ENCODE results near the gene BLTP2.

Gene BLTP2

GRCh38 chr17:28624148-28624547, 20.8 kb downstream of the BLTP2 start:
- Histone ChIP-seq H3K4me3 (ENCODE audit: insufficient read length, low read depth) (no peak overlapping the region), H3K9ac (ENCODE audit: insufficient read length, low read depth) (no peak overlapping the region), H3K4me1 (ENCODE audit: insufficient read depth, insufficient read length) (no peaks in the 10 kb centered on the region), H3K36me3 (ENCODE audit: insufficient read depth, insufficient read length, low read length) (peaks cover 91% of the 10 kb centered on the region), H3K27me3 (ENCODE audit: insufficient read depth, insufficient read length) (no peaks in the 10 kb centered on the region), H3K9me3 (ENCODE audit: insufficient read depth, low read length) (no peaks in the 10 kb centered on the region)
- TF ChIP-seq YY1 (IDR thresholded peaks at IDR 0.05; ENCODE audit: insufficient read depth, insufficient read length), result no peak
- no peak for TF ChIP-seq SUZ12 (IDR thresholded peaks at IDR 0.05; ENCODE audit: extremely low read depth, insufficient read depth, insufficient read length)
- no peak for TF ChIP-seq ZNF274 (IDR thresholded peaks at IDR 0.05; ENCODE audit: low read depth, low read length)
- DNase-seq (ENCODE audit: low read depth, low spot score), result no peak

- Histone ChIP-seq H3K4me1 (ENCODE audit: insufficient read depth, insufficient read length) (no peaks in the 10 kb centered on the region), H3K36me3 (ENCODE audit: insufficient read depth, insufficient read length, low read length) (peaks cover 91% of the 10 kb centered on the region), H3K27me3 (ENCODE audit: insufficient read depth, insufficient read length) (no peaks in the 10 kb centered on the region), H3K9ac (ENCODE audit: insufficient read length, low read depth) (no peak overlapping the region), H3K9me3 (ENCODE audit: insufficient read depth, low read length) (no peaks in the 10 kb centered on the region), H3K4me3 (ENCODE audit: insufficient read length, low read depth) (no peak overlapping the region)
- no peak for DNase-seq (ENCODE audit: low read depth, low spot score)
- no peak for TF ChIP-seq SUZ12 (IDR thresholded peaks at IDR 0.05; ENCODE audit: extremely low read depth, insufficient read depth, insufficient read length)
- no peak for TF ChIP-seq YY1 (IDR thresholded peaks at IDR 0.05; ENCODE audit: insufficient read depth, insufficient read length)
- no peak for TF ChIP-seq ZNF274 (IDR thresholded peaks at IDR 0.05; ENCODE audit: low read depth, low read length)
Observed at GRCh38 chr17:28623696-28624095, 21.3 kb downstream of the BLTP2 start.

GRCh38 chr17:28622186-28622585, 22.8 kb downstream of the BLTP2 start:
- TF ChIP-seq SUZ12 (IDR thresholded peaks at IDR 0.05; ENCODE audit: extremely low read depth, insufficient read depth, insufficient read length), result no peak
- no peak for TF ChIP-seq YY1 (IDR thresholded peaks at IDR 0.05; ENCODE audit: insufficient read depth, insufficient read length)
- TF ChIP-seq ZNF274 (IDR thresholded peaks at IDR 0.05; ENCODE audit: low read depth, low read length), result no peak
- no peak for DNase-seq (ENCODE audit: low read depth, low spot score)
- Histone ChIP-seq H3K27me3 (ENCODE audit: insufficient read depth, insufficient read length) (no peaks in the 10 kb centered on the region), H3K9ac (ENCODE audit: insufficient read length, low read depth) (no peak overlapping the region), H3K9me3 (ENCODE audit: insufficient read depth, low read length) (no peaks in the 10 kb centered on the region), H3K36me3 (ENCODE audit: insufficient read depth, insufficient read length, low read length) (peaks cover 91% of the 10 kb centered on the region), H3K4me1 (ENCODE audit: insufficient read depth, insufficient read length) (no peaks in the 10 kb centered on the region), H3K4me3 (ENCODE audit: insufficient read length, low read depth) (no peak overlapping the region)

DNA sequence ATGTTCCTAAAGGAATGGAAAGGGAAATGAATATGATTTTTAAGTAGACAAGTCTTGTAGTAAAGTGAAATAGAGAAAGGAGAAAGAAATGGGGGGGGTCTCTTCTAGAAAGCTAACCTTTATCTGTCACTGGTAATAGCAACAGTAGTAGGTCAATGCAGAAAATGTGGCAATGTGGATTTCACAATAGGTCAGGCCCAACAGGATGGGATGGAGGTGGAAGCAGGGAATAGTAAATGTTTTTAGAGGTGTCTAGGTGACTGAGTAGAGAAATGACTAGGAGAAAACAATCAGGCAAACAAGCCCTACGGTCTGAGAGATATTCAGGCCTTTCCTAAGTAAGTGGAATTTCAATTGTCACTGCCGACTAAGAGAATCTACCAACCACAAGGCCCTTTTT, 24.9 kb downstream of the BLTP2 start:
- Histone ChIP-seq H3K27me3 (ENCODE audit: insufficient read depth, insufficient read length) (no peaks in the 10 kb centered on the region), H3K4me3 (ENCODE audit: insufficient read length, low read depth) (no peak overlapping the region), H3K36me3 (ENCODE audit: insufficient read depth, insufficient read length, low read length) (peaks cover 93% of the 10 kb centered on the region), H3K4me1 (ENCODE audit: insufficient read depth, insufficient read length) (no peaks in the 10 kb centered on the region), H3K9ac (ENCODE audit: insufficient read length, low read depth) (no peak overlapping the region), H3K9me3 (ENCODE audit: insufficient read depth, low read length) (no peaks in the 10 kb centered on the region)
- TF ChIP-seq YY1 (IDR thresholded peaks at IDR 0.05; ENCODE audit: insufficient read depth, insufficient read length) (no peak), ZNF274 (IDR thresholded peaks at IDR 0.05; ENCODE audit: low read depth, low read length) (no peak), SUZ12 (IDR thresholded peaks at IDR 0.05; ENCODE audit: extremely low read depth, insufficient read depth, insufficient read length) (no peak)
- DNase-seq (ENCODE audit: low read depth, low spot score), result no peak

- TF ChIP-seq YY1 (IDR thresholded peaks at IDR 0.05; ENCODE audit: insufficient read depth, insufficient read length) (no peak), ZNF274 (IDR thresholded peaks at IDR 0.05; ENCODE audit: low read depth, low read length) (no peak), SUZ12 (IDR thresholded peaks at IDR 0.05; ENCODE audit: extremely low read depth, insufficient read depth, insufficient read length) (no peak)
- Histone ChIP-seq H3K36me3 (ENCODE audit: insufficient read depth, insufficient read length, low read length) (peaks cover 93% of the 10 kb centered on the region), H3K4me3 (ENCODE audit: insufficient read length, low read depth) (no peak overlapping the region), H3K9me3 (ENCODE audit: insufficient read depth, low read length) (no peaks in the 10 kb centered on the region), H3K9ac (ENCODE audit: insufficient read length, low read depth) (no peak overlapping the region), H3K27me3 (ENCODE audit: insufficient read depth, insufficient read length) (no peaks in the 10 kb centered on the region), H3K4me1 (ENCODE audit: insufficient read depth, insufficient read length) (peaks cover 3% of the 10 kb centered on the region)
- no peak for DNase-seq (ENCODE audit: low read depth, low spot score)
Observed at GRCh38 chr17:28618464-28618863, 26.5 kb downstream of the BLTP2 start.

DNA sequence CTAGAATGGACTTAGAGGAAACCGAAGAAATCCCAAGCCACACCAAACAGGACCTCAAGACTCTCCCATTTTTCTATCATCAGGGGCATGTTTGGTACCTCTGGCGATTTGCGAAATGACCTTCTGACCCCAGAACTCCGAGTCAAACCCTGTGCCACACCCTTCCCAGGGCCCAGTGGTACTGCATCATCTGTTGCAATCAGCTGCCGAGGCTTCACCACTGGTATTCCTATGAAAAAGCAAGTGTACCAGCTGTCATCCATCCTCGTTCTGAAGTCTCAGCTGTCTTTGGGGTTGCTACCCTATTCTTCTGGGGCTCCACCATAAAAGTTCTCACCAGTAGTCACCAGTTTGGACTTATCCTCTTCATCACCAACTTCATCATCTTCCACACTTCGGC, 28.7 kb downstream of the BLTP2 start:
- TF ChIP-seq YY1 (IDR thresholded peaks at IDR 0.05; ENCODE audit: insufficient read depth, insufficient read length), result no peak
- no peak for TF ChIP-seq SUZ12 (IDR thresholded peaks at IDR 0.05; ENCODE audit: extremely low read depth, insufficient read depth, insufficient read length)
- no peak for TF ChIP-seq ZNF274 (IDR thresholded peaks at IDR 0.05; ENCODE audit: low read depth, low read length)
- H3K4me3 ChIP-seq (ENCODE audit: insufficient read length, low read depth), result no peak overlapping the region
- peaks cover 94% of the 10 kb centered on the region for H3K36me3 ChIP-seq (ENCODE audit: insufficient read depth, insufficient read length, low read length)
- no peaks in the 10 kb centered on the region for H3K9me3 ChIP-seq (ENCODE audit: insufficient read depth, low read length)
- H3K9ac ChIP-seq (ENCODE audit: insufficient read length, low read depth), result no peak overlapping the region
- no peak for DNase-seq (ENCODE audit: low read depth, low spot score)
- no peaks in the 10 kb centered on the region for H3K27me3 ChIP-seq (ENCODE audit: insufficient read depth, insufficient read length)
- peaks cover 3% of the 10 kb centered on the region for H3K4me1 ChIP-seq (ENCODE audit: insufficient read depth, insufficient read length)

DNA sequence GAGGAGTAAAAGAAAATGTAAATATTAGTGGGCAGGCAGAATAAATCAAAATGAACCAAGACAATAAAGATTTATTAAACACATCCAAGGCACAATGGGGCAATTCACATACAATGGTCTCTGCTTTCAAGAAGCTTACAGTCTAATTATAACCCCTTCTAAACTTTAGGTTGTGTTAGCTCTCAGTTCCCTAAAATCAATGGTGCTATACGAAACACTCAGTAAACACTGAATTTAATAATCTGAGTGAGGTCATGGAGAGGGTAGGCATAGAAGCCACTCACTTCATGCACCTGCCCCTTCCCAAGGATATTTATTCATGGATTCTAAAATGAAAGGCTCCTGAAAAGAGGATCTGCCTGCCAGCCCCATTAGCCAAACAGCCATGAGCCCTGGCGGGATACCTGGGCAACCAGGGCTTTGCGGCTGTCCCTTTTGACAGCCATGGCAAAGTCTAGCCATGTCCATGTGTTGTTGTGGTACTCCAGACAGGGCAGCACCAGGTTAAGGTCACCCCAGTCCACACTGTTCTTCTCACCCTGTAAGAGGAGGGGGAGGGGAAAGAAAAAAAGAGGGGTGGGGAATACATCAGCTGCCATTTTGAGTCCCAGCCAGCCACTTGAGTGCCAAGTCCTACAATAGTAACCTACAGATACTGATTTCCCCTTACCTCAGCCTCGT, 29.6 kb downstream of the BLTP2 start:
- H3K27me3 ChIP-seq (ENCODE audit: insufficient read depth, insufficient read length), result no peaks in the 10 kb centered on the region
- H3K4me3 ChIP-seq (ENCODE audit: insufficient read length, low read depth), result no peak overlapping the region
- no peak overlapping the region for H3K9ac ChIP-seq (ENCODE audit: insufficient read length, low read depth)
- TF ChIP-seq SUZ12 (IDR thresholded peaks at IDR 0.05; ENCODE audit: extremely low read depth, insufficient read depth, insufficient read length) (no peak), ZNF274 (IDR thresholded peaks at IDR 0.05; ENCODE audit: low read depth, low read length) (no peak), YY1 (IDR thresholded peaks at IDR 0.05; ENCODE audit: insufficient read depth, insufficient read length) (no peak)
- no peaks in the 10 kb centered on the region for H3K9me3 ChIP-seq (ENCODE audit: insufficient read depth, low read length)
- peaks cover 3% of the 10 kb centered on the region for H3K4me1 ChIP-seq (ENCODE audit: insufficient read depth, insufficient read length)
- no peak for DNase-seq (ENCODE audit: low read depth, low spot score)
- H3K36me3 ChIP-seq (ENCODE audit: insufficient read depth, insufficient read length, low read length), result peaks cover 94% of the 10 kb centered on the region
